ENCODE measurements around the gene SCN3A. TPM values are rescaled to one million over a fixed set of nuclear protein-coding genes. Genes with fewer than 3 reads are reported as not detected.

The SCN3A gene
- total and polyA plus RNA-seq, 2 of the 4 experiments (the other 2 are of a cell fraction): 0.26 to 0.90 TPM

- Histone ChIP-seq H3K4me3 (ENCODE audit: insufficient read depth, low read depth, low read length) (no peak overlapping the region), H3K4me1 (ENCODE audit: control insufficient read depth, insufficient read depth, low read length) (no peaks in the 10 kb centered on the region), H2AK5ac (ENCODE audit: low read depth, low read length) (no peak overlapping the region), H3K14ac (replicated peaks; ENCODE audit: low read depth, low read length) (no peak overlapping the region), H2BK20ac (ENCODE audit: low read depth, low read length) (no peak overlapping the region), H2BK15ac (ENCODE audit: low read depth, low read length) (no peak overlapping the region), H4K91ac (ENCODE audit: insufficient read depth, low read depth, low read length) (no peak overlapping the region), H3K9me3 (ENCODE audit: control insufficient read depth, insufficient read depth, low read length) (no peaks in the 10 kb centered on the region), H4K20me1 (ENCODE audit: insufficient read depth, low read length) (no peaks in the 10 kb centered on the region), H2BK5ac (ENCODE audit: low read depth, low read length, poor library complexity, severe bottlenecking) (no peak overlapping the region), H3K4me2 (ENCODE audit: low read depth, low read length) (no peak overlapping the region), H3K9ac (ENCODE audit: low read depth, low read length) (no peak overlapping the region), H4K8ac (ENCODE audit: low read depth in 2 of 2, low read length in 2 of 2) (no peak overlapping the region), H3K18ac (ENCODE audit: low read depth, low read length) (no peak overlapping the region), H2BK120ac (ENCODE audit: low read depth, low read length) (no peak overlapping the region), H3K56ac (ENCODE audit: extremely low read depth, insufficient read depth, low read length) (no peak overlapping the region), H3K9me1 (ENCODE audit: insufficient read depth, low read length) (no peaks in the 10 kb centered on the region), H2AK9ac (replicated peaks; ENCODE audit: low read depth, low read length, poor library complexity) (no peak overlapping the region), H3K4ac (ENCODE audit: low read depth, low read length) (no peak overlapping the region), H3K27me3 (ENCODE audit: control insufficient read depth, insufficient read depth, low read length) (no peaks in the 10 kb centered on the region), H3K36me3 (ENCODE audit: control insufficient read depth, insufficient read depth, low read length) (no peaks in the 10 kb centered on the region), H3K27ac (ENCODE audit: insufficient read depth, low read length) (no peak overlapping the region), H3K23ac (ENCODE audit: low read depth, low read length) (no peak overlapping the region), H3K79me1 (ENCODE audit: low read depth in 1 of 2, low read length in 2 of 2) (no peaks in the 10 kb centered on the region), H2AFZ (replicated peaks; ENCODE audit: low read length, poor library complexity) (no peak overlapping the region), H4K5ac (ENCODE audit: low read depth, low read length) (no peak overlapping the region)
- ATAC-seq (ENCODE audit: low read depth): no peak
- no peak for DNase-seq
- in situ Hi-C loops (cut with MboI; ENCODE audit: low sequenced_read_pairs): no loop called here
- ChIA-PET POLR2A (ENCODE audit: unreplicated experiment) (no interaction called here), CTCF (interaction anchor here (1.0 kb wide), 1 partner anchor 12 kb away, joined by 3 read pairs; the partner anchor contains the start of gene SCN2A)
- intact Hi-C loops (cut with micrococcal nuclease): no loop called here
- dilution Hi-C loops (cut with HindIII; ENCODE audit: low sequenced_read_pairs, unreplicated experiment): no loop called here
- WGBS, 2 experiments (ENCODE audit: extremely low coverage in 2 of 2, insufficient read length in 1 of 2): no CpG with 5 or more reads among the region's 1 CpG
- no TSS peak for BruUV-seq (replicated peaks)
- no peak for TF ChIP-seq RCOR1 (IDR thresholded peaks at IDR 0.05; ENCODE audit: insufficient replicate concordance, low read length)
- no peak for TF ChIP-seq POLR2A (IDR thresholded peaks at IDR 0.05; ENCODE audit: low read depth, low read length)
- no peak for TF ChIP-seq CEBPB (IDR thresholded peaks at IDR 0.05; ENCODE audit: low read depth, low read length)
- TF ChIP-seq BHLHE40 (IDR thresholded peaks at IDR 0.05; ENCODE audit: low read depth, low read length): no peak
- TF ChIP-seq ELK1 (IDR thresholded peaks at IDR 0.05; ENCODE audit: borderline replicate concordance, low read depth, low read length): no peak
- TF ChIP-seq MAFK (IDR thresholded peaks at IDR 0.05; ENCODE audit: low read depth, low read length): no peak
- TF ChIP-seq USF2 (IDR thresholded peaks at IDR 0.05; ENCODE audit: low read depth, low read length): no peak
- no peak for TF ChIP-seq CHD1 (IDR thresholded peaks at IDR 0.05; ENCODE audit: low read depth, low read length)
- TF ChIP-seq SMC3 (IDR thresholded peaks at IDR 0.05; ENCODE audit: low read depth, low read length): no peak
- no peak for TF ChIP-seq FOS (IDR thresholded peaks at IDR 0.05; ENCODE audit: low read depth, low read length)
- no peak for TF ChIP-seq RFX5 (IDR thresholded peaks at IDR 0.05; ENCODE audit: low read depth, low read length)
- no peak for TF ChIP-seq RAD21 (IDR thresholded peaks at IDR 0.05; ENCODE audit: low read length)
- no peak for TF ChIP-seq NFE2L2 (IDR thresholded peaks at IDR 0.05; ENCODE audit: low read depth, low read length)
- TF ChIP-seq MXI1 (IDR thresholded peaks at IDR 0.05; ENCODE audit: borderline replicate concordance, low read depth, low read length): no peak
- no peak for TF ChIP-seq CTCF (conservative IDR thresholded peaks at IDR 0.05; ENCODE audit: low read depth, low read length)
- no peak for TF ChIP-seq MAZ (IDR thresholded peaks at IDR 0.05; ENCODE audit: borderline replicate concordance, low read depth, low read length)
Observed at GRCh38 chr2:165227571-165227970, 23.7 kb upstream of the SCN3A start.

Measured in IMR-90 (cell line).